ENCODE measurements around the gene RPTN.

RPTN gene

GRCh38 chr1:152188673-152189591 lies 29.9 kb upstream of the RPTN start:
- DNase-seq (ENCODE audit: low read depth), result no peak
- TF ChIP-seq CTCF (conservative IDR thresholded peaks at IDR 0.05; ENCODE audit: low read depth, low read length), result peak; percentile 82

GRCh38 chr1:152186556-152187285 lies 27.7 kb upstream of the RPTN start:
- H3K4me3 ChIP-seq (ENCODE audit: low read length), result no peak overlapping the region
- no peak for DNase-seq (ENCODE audit: low read depth)
- TF ChIP-seq CTCF (conservative IDR thresholded peaks at IDR 0.05; ENCODE audit: low read depth, low read length), result no peak

More at GRCh38 chr1:152188673-152189591, 29.9 kb upstream of the RPTN start:
- H3K4me3 ChIP-seq (ENCODE audit: low read length), result peak overlapping the region; percentile 51

GRCh38 chr1:152185544-152186391 lies 26.7 kb upstream of the RPTN start:
- no peak overlapping the region for H3K4me3 ChIP-seq (ENCODE audit: low read length)
- peak; percentile 83 for TF ChIP-seq CTCF (conservative IDR thresholded peaks at IDR 0.05; ENCODE audit: low read depth, low read length)
- DNase-seq (ENCODE audit: low read depth), result no peak

- no peak overlapping the region for H3K4me3 ChIP-seq (ENCODE audit: low read length)
- no peak for TF ChIP-seq CTCF (conservative IDR thresholded peaks at IDR 0.05; ENCODE audit: low read depth, low read length)
- DNase-seq (ENCODE audit: low read depth), result peak; percentile 76
Observed at GRCh38 chr1:152182944-152183361, 23.9 kb upstream of the RPTN start.

- no peak for DNase-seq (ENCODE audit: low read depth)
- peak; percentile 61 for TF ChIP-seq CTCF (conservative IDR thresholded peaks at IDR 0.05; ENCODE audit: low read depth, low read length)
- no peak overlapping the region for H3K4me3 ChIP-seq (ENCODE audit: low read length)
Observed at GRCh38 chr1:152182431-152182830, 23.4 kb upstream of the RPTN start.

- no peak for DNase-seq (ENCODE audit: low read depth)
- no peak for TF ChIP-seq CTCF (conservative IDR thresholded peaks at IDR 0.05; ENCODE audit: low read depth, low read length)
- no peak overlapping the region for H3K4me3 ChIP-seq (ENCODE audit: low read length)
Observed at GRCh38 chr1:152179566-152179965, 20.5 kb upstream of the RPTN start.
